Mucosa of gallbladder (tissue), 1 donor: ENCODE results near the gene GPR179. TPM values are rescaled to one million over a fixed set of nuclear protein-coding genes. Genes with fewer than 3 reads are reported as not detected.
"Not testable (repeated sequence)": the region's sequence is repeated elsewhere in the genome, so short reads cannot be mapped to it uniquely, and the experiment has no call there.

ENCODE experiments used
- DNase-seq: peaks from one replicate; pipeline ENCODE4 v3.0.0-alpha.2; 2020; ENCODE audit warnings: low spot score
- total RNA-seq: library from RNA; stranded (reverse); gene quantifications from one replicate; pipeline ENCODE4 v1.2.1, GENCODE V29; 2021
- donor health status: DM: no; HTN: no; CAD: no.

Gene GPR179
- total RNA-seq, 1 donor from 2014 or later, result 0.23 TPM

DNA sequence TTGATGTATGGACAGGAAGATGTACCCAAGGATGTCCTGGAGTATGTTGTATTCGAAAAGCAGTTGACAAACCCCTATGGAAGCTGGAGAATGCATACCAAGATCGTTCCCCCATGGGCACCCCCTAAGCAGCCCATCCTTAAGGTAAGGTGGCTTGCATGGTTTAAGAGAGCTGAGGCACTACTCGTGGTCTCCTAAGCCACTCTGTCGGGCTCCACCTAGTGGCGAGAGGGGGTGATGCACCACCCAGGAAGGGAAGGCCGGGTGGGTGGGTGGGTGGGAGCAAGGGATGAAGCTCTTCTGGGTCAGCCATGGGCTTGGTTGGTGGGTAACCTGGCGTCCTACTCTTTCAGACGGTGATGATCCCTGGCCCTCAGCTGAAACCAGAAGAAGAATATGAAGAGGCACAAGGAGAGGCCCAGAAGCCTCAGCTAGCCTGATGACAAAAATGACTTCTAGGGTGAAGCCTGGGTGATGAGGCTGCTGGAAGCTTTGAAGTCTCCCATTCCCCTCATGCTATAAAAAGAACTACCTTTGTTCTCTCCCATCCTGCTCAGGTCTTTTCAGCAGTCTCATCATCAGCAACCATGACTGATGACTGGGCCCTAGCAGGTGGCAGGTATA lies 21.5 kb downstream of the GPR179 start:
- DNase-seq, result peak; percentile 48

DNA sequence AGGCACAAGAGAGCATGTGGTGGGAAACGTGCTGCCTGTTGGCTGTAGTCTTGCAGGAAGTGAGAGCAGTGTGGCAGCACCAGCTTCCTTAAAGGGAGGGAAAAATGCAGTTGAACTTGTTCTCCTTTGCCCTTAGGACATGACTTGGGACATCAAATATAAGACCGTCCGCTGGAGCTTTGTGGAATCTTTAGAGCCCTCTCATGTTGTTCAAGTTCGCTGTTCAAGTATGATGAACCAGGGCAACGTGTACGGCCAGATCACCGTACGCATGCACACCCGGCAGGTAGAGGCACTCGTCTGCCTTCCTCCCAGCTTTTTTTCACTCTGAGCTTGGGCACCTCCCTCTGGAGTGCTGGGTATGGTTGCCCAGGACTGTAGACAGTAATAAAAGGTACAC lies 23.3 kb downstream of the GPR179 start:
- no peak for DNase-seq

DNA sequence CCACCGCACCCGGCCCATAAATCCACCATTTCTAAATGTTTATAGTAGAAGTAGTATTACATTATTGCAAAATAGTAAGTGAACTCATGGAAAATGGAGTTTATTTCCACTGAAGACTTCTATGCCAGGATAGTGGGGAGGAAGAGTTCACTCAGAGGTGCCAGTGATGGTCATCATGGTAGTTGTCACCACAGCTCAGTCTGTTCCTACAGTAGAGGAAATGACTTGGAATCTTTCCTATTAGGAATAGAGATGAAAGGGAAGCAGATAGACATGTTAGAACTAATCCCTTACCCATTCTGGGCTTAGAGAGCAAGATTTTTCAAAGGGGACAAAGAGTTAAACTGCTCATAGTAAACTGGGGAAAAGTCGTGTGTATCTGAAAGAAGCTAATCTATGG lies 26.7 kb downstream of the GPR179 start:
- no peak for DNase-seq

DNA sequence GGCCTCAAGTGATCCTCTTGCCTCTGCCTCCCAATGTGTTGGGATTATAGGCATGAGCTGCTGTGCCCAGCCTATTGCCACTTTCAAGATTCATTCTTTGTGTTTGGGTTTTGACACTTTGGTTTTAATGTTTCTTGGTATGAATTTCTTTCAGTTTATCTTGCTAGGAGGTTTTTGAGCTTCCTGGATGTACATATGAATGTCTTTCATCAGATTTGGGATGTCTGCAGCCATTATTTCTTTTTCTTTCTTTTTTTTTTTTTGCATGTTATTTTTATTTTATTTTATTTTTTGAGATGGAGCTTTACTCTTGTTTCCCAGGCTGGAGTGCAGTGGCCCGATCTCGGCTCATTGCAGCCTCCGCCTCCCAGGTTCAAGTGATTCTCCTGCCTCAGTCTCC lies 28.3 kb downstream of the GPR179 start:
- DNase-seq, result no peak

DNA sequence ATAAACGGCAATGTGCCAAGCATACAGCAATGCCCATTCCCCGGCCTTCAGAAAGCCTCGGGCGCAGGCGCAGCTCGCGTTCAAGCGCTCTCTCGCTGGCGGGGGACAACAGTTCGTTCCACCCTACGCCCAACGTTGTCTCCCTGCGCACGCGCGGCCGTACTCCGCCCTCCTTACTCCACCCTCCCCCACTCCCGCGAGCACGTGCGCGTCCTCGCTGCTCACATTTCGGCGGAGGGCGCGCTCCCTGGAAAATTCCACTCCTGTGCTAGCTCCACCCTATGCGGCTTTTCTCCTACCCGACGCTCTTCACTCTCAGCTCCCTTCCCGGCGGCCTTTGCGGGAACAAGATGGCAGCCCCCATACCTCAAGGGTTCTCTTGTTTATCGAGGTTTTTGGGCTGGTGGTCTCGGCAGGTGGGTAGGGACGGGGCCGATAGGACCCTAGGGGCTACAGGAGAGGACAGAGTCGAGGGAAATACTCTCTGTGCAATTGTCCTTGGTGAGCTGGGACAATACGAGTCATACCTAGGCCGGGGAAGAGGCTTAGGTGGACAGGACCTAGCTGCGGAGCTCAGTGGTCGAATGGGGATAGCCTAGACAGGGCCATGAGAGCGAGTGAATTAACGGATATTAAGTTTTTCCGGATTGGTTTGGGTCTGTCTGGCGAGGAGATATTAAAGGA lies 46.8 kb downstream of the GPR179 start, which contains the start of gene MRPL45:
Gene MRPL45, plus strand, starts transcription at position 335 of the 684 bp plus-strand sequence. Its CDS starts 16 bp downstream, at position 351.
- DNase-seq, result peak; percentile 97

- not testable (repeated sequence) for DNase-seq
Measured at GRCh38 chr17:38295602-38296365, 48.0 kb downstream of the GPR179 start.

DNA sequence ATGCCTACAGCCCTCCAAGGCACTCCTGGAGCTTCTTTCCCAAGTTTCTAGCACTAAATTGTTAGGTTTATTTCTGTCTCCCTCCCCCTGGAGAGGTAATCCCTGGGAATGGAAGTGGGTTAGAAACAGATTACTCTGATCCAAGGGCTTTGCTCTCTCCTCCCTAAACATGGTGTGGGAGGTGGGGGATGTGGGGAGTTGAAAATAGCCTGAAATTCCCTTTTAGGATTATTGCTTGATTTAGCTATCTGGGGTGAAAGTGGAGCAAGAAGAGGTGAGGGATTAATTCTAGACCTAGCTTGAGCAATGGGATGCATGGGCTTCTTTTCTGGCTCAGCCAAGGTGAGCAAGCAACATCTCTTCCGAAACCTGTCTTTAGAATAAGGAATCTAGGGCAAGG lies 54.0 kb downstream of the GPR179 start:
- not testable (repeated sequence) for DNase-seq

DNA sequence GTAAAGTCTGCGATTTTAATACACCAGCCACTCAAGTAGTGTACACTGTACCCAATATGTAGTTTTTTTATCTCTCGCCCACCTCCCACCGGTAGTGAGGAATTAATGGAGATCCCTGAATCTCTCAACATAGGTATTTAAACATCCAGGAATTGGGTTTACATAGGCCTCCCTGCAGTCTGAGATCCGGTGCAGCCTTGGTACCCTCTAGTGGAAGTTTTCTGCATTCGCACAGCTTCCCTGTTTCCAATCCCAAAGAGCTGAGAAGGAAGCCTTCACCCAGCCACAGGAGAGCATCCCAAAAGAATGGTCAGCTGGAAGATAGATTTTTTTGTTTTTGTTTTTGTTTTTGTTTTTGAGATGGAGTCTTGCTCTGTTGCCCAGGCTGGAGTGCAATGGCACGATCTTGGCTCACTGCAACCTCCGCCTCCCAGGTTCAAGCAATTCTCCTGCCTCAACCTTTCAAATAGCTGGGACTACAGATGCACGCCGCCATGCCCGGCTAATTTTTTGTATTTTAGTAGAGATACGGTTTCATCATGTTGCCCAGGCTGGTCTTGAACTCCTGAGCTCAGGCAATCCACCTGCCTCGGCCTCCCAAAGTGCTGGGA lies 55.4 kb downstream of the GPR179 start:
- not testable (repeated sequence) for DNase-seq

DNA sequence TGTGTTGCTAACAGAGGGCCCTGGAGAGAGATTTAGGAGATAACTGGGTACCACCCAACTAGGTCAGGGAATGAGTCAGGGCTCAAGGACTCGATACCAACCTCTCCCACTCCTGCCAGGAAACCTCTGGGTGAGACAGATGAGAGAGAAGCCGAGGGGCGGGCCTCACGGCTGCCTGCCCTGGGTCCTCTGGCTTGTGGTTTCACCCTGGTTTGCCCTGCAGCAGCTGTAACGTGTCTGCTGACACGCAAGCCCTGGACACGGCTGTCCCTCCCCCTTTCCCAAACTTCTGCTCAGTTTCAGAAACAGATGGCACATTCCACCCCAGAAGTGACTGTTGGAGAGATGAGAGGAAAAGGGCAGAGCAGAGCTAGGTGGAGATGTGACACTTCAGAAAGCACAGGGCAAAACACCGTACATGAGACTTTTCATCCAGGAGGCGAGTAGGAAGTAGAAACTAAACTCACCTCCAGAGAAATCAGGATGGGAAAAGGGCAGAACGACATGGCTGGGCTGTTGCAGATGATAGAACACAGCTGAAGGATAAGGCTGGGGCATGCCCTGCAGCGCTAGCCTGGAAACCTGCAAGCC lies 57.2 kb downstream of the GPR179 start:
- peak; percentile 24 for DNase-seq

DNA sequence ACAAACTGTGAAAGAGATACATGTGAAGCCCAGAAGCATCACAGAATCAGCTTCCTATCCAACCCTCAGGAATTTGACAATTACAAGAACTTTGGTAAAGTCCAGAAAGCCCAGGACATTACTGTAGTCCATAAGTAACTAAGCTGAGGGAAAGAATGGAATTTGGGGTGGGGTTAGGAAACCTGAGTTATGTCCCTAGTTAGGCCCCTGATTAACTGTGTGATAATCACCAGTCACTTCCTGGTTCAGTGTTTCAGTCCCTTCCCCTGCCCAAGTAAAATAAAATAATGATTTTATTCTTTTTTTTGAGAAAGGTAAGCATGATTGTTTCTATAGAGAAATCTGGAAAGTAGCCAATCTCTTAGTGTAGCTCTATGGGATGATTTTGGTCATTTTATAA lies 57.8 kb downstream of the GPR179 start:
- DNase-seq, result not testable (repeated sequence)

Other genes starting within 250 kb of the GPR179 start
- not detected for gene TBC1D3E, start 216.0 kb downstream of the GPR179 start, total RNA-seq
- not detected for gene TBC1D3, start 151.4 kb downstream of the GPR179 start, total RNA-seq
- gene MRPL45, start 46.8 kb downstream of the GPR179 start, total RNA-seq, result 27.6 TPM
- 19.4 TPM for gene SOCS7, start 7.9 kb upstream of the GPR179 start, total RNA-seq
- 37.6 TPM for gene ARHGAP23, start 84.5 kb upstream of the GPR179 start, total RNA-seq